ENCODE results near the gene RHO.
"Not testable (repeated sequence)": the region's sequence is repeated elsewhere in the genome, so short reads cannot be mapped to it uniquely, and the experiment has no call there.

The RHO gene

DNA sequence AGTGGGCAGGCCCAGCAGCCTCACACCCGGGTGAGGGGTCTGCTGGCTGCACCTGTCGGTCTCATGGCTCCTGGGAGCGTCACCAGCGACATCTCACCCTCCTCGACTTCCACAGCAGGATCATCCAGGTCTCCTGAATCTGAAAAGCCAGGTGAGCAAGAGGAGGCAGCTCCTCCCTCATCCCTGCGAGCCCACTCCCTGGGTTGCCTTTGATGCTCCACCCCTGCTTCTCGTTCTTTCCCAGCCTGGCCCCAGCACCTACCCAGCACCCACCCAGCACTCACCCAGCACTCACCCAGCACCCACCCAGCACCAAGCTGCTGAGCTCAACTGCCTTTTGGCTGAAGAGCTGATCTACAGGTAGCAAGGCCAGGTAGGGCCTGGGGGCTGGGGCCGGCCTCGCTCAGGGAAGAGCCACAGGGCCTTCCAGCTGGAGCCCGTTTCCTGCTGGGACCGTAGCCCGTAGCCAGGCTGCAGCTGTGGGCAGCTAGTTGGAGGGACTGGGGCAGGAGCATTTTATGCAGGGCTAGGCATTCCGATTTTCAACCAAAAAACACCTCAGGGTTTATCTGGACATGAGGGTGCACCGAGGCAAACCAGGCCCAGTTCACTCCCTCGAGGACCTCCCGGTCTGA lies 14.8 kb downstream of the RHO start, which contains the start of gene H1-8:
Gene H1-8 (plus strand): TSS at position 20 of the 635 bp plus-strand sequence. CDS start 44 bp downstream, at position 64.
- DNase-seq (ENCODE audit: low read depth in 3 of 3), result no peak

DNA sequence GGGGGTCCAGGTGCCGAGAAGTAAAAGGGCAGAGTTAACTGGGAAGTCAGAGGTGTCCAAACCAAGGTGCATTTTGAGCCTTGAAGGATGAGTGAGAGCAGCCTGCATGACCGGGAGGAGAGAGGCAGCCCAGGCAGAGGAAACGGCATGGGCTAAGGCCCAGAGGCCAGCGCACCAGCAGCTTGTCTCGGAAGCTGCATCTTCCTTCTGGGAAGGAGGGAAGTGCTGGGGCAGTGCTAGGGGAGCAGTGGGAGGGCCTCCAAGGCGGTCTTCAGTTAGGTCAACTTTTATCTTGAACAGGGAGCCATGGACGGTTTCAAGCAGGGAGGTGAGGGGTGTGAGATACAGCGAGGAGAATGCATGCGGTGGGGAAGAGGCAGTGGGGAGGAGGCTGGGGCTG lies 15.6 kb downstream of the RHO start:
- no peak for DNase-seq (ENCODE audit: low read depth in 3 of 3)

DNA sequence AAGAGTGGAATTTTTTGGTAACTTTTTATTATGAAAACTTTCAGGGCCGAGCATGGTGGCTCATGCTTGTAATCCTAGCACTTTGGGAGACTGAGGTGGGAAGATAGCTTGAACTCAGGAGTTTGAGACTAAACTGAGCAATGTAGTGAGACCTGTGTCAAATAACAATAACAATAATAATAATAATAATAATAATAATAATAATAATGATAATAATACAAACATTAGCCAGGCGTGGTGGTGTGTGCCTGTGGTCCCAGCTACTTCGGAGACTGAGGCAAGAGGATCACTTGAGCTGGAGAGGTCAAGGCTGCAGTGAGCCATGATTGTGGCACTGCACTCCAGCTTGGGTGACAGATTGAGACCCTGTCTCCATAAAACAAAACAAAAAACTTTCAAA lies 17.5 kb downstream of the RHO start:
- not testable (repeated sequence) for DNase-seq (ENCODE audit: low read depth in 3 of 3)

DNA sequence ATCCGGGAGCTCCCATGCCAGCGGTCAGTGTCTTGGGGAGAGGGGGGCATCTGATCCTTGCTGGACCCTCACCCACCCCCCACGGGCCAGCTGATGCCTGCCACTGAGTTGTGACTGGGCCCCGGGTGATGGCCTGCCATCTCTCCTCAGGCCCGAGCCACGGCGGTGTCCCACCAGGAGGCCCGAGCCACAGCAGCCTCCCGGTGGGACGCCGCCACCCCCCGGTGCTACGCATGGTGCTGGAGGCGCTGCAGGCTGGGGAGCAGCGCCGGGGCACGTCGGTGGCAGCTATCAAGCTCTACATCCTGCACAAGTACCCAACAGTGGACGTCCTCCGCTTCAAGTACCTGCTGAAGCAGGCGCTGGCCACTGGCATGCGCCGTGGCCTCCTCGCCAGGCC lies 18.8 kb downstream of the RHO start:
- DNase-seq (ENCODE audit: low read depth in 3 of 3), result no peak

DNA sequence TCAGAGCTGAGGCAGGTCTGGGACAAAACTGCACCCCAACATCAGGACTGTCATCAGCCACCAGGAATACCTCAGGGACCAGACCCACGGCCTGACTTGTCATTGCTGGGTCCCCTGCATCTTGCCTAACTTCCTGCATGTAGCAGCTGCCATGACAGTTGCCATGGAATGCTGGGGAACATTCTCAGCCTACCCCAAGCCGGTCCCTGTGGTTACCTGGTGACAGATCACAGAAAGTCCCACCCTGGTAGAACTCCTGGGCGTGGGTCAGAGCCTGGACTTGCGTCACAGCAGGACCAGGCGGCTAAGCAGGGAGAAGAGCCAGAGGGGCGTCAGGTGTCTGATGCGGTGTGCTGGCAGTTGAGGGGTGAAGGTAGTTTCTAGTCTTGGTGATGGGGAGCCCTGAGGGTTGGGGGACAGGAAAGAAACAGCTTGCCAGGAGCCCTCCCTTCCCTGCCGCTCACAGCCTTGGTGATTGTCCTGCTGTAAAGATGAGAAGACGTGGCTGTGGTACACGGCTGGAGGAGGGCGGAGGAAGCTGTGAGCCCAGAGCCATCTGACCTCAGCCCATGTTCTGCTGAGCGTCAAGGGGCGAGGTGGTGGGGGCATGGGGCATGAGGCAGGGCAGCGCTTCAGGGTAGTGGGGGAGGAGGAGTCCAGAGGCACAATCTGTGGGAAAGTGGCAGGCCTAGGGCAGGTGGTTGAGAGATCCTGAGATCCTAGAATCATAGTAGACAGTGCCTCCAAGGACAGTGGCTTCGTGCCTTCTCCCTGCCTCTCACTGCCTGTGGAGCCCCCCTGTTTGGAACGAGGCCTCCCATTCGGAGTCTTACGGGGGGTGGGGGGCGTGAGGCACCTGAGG lies 19.9 kb downstream of the RHO start:
- DNase-seq (ENCODE audit: low read depth in 3 of 3), result no peak

DNA sequence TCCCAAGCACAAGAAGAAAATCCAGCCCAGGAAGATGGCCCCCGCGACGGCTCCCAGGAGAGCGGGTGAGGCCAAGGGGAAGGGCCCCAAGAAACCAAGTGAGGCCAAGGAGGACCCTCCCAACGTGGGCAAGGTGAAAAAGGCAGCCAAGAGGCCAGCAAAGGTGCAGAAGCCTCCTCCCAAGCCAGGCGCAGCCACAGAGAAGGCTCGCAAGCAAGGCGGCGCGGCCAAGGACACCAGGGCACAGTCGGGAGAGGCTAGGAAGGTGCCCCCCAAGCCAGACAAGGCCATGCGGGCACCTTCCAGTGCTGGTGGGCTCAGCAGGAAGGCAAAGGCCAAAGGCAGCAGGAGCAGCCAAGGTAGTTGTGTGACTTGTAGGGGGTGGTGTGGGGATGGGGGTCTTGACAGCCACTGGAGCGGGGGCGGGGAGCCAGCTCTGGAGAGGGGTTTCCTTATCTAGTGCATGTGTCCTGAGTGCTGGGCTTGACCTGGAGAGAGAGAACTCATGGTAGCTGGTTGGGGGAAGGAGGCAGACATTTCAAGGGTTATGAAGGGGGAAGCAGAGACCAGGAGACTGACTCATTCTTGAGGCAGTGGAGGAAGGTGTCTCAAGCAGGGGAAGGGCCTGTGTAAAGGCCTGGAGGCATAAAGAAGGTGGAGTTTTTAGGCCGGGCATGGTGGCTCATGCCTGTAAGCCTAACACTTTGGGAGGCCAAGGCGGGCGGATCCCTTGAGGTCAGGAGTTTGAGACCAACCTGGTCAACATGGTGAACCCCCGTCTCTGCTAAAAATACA lies 20.8 kb downstream of the RHO start:
- no peak for DNase-seq (ENCODE audit: low read depth in 3 of 3)

DNA sequence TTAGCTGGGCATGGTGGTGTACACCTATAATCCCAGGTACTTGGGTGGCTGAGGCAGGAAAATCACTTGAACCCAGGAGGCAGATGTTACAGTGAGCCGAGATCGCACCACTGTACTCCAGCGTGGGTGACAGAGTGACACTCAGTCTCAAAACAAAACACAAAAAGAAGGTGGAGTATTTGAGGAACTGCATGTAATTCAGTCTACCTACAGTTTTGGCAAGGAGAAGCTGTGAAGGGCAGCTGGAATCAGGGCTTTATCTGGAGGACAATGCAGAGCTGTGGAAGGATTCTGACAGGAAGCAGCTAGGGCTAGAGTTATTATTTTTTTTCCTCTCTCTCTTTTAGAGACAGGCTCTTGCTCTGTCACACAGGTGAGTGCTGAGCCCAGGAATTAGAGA lies 21.4 kb downstream of the RHO start:
- no peak for DNase-seq (ENCODE audit: low read depth in 3 of 3)

DNA sequence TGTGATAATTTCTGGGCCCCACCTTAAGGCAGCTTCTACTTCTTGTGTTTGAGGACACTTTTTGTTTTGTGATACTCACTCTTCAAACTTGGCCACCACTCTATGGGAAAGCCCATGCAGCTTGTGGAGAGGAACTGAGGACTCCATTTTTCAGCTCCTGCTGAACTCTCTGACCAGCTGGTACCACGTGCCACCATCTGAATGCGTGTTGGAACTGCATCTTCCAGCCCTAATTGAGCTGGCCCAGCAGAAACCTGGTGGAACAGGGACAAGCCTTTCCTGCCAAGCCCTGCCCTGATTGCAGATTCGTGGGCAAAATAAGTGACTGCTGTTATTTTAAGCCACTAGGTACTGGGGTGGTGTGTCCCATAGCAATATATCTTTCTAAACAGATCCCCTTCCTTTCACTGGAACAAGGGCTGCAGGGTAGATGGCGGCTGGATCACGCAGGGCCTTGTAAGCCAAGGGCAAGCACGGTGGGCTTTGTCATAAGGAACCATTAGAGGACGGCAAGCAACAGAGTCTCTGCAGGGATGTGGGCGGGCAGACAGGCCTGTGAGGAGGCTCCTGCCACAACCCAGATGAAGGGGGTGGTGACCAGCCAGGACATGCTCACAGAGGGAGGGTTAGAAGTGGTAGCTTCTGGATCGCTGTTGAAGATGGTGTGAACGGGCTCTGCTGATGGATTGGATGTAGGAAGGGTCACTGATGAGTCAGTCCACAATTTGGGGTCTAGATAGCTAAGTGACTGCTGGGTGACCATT lies 24.0 kb downstream of the RHO start:
- DNase-seq (ENCODE audit: low read depth in 3 of 3), result no peak

DNA sequence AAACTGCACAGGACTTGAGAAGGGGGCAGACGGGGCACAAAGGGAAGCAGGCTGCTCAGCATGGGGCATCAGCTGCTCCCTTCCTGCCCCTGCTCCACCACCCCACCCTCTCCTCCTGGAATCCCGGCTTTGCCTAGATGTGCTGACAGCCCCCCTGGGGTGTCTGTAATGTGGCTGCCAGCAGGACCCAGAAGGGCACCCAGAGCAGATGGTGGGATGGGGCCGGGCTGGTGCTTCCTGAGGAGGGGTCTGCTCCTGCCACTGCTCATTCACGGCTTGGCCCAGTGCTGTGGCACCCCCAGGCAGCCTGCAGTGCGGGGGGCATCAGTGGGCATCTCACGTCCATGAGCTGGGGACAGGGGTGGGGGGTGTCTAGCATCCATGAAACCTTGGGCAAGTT lies 24.7 kb downstream of the RHO start:
- DNase-seq (ENCODE audit: low read depth in 3 of 3), result no peak

DNA sequence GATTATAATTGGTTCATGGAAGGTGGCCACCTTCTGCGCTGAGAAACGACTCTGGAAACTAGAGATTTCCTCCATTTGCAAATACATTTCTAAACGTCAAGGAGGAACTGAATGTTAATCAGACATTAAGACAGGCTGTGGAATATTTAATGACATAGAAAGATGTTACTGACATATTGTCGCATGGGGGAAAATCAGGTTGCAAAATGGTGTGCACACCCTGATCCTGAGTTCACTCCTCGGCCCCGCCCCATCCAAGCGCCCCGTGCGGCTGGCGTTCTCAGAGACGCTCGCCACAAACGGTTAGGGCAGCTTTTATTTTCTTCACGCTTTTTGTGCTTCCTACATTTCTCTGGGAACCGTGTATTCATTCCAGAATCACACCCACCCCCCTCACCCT lies 25.3 kb downstream of the RHO start:
- DNase-seq (ENCODE audit: low read depth in 3 of 3), result no peak

DNA sequence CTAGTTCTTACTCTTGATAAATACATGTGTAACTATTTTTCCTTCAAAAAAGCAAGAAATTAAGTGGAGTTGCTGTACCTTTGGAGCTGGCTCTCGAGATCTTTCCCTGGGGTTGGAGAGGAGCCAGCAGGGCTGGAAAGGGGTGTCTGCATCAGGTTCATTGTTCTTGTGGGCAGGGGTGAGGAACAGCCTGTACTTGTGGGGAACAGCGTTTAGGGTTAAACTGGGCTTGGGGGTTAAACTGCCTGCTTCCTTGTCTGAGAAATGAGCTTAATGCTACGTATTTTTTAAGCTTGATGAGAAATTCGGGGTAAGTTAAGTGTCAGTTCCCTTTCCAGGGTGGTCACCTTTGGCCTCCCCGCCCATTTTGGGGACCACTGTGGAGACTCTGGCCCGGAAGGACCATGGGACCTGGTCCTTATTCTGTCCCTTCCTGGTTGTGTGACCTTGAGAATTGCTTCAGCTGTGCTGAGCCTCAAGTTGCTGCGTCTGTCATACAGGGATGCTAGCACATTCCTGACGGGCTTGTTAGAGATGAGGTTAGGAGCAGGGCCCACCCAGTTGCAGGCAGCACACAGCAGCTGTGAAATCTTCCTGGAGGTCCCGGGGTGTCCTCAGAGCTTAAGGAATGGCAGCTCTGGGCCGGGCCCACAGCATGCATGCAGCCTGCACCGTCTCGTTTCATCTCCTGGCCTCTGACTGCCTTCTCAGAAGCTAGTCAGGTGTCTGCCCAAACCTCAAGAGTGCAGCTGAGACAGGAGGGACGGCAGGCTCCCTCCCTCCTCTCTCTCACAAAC lies 26.1 kb downstream of the RHO start:
- no peak for DNase-seq (ENCODE audit: low read depth in 3 of 3)

DNA sequence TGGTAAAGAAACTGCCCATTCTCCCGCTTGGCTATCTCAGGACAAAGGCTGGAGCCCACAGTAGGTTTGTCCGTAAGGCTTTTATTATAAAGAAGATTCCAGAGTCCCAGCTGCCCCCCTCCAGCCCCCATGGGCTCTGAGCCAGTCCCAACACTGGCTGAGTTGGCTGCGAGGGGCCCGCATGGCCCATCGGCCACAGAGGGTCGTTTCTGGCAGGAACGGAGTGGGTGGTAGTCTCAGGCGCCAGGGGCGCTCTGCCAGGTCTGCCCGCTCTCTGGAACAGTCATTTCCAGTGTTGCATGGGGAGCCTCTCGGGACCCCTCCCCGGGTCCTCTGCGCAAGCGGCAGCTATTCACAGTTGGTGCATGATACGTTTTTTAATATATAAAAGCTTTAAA lies 26.7 kb downstream of the RHO start:
- DNase-seq (ENCODE audit: low read depth in 3 of 3), result no peak

DNA sequence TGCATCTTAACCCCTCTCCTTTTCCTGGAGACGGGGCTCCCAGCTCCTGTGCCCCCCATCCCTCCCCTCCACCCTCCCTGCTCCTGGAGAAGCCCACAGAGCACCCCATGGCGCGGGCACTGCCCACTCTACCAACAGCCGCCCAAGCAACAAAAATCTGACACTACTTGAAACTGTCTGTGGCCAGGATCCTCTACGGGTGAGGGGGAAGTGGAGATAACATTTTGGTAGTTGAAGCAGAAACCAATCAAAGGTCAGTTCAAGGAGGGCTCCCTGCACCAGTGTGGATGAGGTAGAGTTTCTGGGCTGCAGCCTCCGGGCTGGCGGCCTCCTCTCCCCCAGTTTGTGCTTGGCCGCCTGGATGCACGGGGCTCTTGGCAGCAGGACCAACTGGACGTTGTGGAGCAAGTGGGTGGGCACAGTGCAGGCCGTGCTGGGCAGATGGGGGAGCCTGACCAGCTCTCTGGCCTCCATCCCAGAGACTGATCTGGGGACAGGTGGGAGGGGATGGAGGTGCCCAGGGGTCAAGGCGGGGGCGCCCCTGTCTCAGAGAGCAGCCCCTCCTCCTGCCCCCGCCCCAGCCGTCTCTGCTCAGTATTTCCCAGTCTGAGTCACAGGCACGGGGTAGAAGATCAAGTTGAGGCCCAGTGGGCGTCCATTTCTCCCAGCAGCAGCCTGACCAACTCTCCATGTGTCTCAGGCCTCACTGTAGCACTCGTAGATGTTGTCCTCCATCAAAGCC lies 27.3 kb downstream of the RHO start:
- DNase-seq (ENCODE audit: low read depth in 3 of 3), result no peak

DNA sequence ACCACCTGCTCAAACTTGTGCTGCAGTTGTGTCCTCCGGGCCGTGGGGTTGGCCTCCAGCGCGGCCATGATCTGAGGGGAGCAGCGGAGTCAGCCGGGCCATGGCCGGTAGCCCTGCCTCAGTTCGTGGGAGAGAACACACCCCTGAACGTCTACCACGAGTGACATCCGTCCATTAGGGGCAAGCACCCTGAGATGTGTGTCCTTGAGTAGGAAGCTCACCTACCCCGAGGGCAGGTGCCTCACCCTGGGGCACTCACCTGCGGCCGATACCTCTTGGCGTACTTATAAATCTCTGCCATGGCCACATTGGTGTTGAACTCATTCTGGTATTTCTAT lies 27.9 kb downstream of the RHO start:
- no peak for DNase-seq (ENCODE audit: low read depth in 3 of 3)

DNA sequence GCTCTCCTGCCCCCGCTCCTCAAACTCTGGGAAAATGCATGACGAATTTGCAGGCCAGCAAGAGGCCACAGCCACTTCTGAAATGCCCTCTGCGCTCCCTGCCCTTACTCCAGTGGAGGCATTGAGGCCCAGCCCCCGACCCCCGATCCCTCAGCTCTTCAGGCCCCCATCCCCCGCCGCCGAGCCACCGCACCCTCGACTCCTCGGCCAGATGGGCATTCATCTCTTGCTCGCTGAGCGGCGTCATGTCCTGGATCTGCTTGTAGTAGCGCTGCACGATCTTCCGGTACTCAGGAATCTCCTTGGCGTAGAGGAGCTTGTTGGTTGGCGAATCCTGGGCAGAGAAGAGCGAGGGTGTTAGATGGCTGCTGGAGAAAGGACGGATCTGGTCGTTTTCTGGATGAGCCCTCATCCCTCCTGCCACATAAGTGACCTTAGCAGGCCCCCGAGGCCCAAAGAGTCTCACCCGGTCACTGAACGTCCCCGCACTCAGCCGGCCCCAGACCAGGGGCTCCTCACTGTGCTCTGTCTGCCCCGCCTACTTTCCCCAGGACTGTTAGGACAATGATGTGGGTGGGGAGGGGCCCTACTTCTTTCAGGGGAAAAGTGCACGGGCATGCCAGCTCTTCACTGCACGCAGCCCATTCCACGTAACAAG lies 28.6 kb downstream of the RHO start:
- DNase-seq (ENCODE audit: low read depth in 3 of 3), result no peak

DNA sequence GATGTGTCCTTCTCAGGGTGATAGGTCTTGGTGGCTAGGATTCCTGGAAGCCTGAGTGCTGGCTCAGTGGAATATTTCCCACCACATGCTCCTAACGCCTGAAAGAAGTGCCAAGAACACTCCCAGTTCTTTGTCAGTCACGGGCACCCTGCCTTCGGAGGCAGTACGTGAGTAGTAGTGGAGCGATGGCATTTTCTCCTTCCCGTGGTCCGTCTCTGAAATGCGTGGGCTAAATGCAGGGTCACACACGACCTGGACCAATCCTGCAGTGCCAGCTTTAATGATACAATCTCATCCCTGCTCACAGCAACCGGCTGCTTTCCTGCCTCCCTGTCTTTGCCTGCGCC lies 29.1 kb downstream of the RHO start:
- no peak for DNase-seq (ENCODE audit: low read depth in 3 of 3)

DNA sequence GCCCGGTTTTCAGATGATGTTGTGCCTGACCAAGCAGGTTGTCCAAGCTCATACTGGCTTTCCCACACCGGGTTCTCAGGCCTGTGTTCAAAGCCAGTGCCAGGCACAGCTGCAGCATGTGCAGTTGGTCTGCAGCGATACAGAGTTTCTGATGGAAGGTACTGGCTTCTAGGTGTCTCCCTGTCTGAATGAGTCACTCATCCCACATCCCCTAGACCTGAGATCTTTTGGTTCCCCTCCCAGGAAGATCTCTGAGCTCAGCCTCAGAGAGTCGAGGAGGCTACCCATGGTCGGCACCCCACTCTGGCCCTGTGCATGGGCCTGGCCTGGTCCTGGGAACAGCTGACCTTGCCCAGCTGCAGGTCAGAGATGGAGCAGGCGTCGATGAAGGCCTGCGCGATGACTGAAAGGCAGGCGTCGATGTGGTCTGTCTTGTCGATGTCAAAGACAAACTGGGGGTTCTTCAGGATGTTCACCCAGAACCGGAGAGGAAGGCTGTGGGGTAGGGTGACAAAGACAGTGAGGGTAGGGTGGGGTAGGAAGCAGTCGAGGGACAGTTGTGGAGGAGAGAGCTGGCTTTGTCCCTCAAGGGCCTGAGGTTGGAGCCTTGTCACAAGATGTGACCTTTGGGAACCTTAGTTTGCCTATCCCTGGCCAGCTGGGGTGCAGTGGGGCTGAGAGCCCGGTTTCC lies 29.8 kb downstream of the RHO start:
- DNase-seq (ENCODE audit: low read depth in 3 of 3), result no peak

DNA sequence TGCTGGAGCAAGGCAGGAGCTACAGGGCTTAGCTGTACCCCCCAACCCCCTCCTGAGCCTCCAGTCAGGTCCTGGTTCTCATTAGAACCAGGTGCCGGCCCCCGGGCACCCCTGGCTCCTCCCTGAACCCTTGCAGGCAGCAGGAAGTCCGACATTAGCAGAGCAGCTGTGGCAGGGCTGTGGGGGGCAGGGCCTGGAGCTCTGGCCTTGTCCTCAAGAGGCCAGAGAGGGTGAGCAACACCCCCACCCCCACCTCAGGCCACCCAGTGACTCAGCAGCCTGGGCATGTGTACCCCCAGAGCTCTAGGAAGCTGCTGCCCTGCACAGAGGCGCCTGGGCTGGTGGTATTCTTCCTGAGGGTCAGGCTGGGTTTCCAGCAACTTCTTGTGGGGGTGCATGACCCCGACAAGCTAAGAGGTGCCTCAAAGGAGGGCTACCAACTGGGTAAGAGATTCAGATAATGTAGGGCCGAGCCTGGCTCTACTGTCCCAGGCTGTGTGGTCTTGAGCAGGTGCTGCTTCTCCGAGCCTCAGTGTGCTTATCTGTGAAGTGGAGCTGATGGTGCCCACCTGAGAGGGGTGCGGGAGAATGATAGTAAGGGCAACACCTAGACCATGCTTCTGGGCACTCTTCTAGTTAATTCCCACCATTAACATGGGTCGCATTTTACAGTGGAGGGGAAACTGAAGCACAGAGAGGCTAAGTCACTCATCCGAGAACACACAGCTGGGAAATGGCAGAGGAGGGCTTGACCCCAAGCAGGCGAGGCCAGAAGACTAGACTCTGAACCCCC lies 30.5 kb downstream of the RHO start:
- DNase-seq (ENCODE audit: low read depth in 3 of 3), result no peak

All from stimulated activated CD4-positive, alpha-beta T cell treated with anti-CD3 and anti-CD28 coated beads, TNF-alpha, amount 100 ng/mL, for 4 hours (primary cell).